Mammary epithelial cell (primary cell): ENCODE results near the gene SHROOM1.

Source experiments
- EZH2 ChIP-seq: IDR thresholded peaks from 2 replicates; pipeline ENCODE4 v1.6.1; 2012; ENCODE audit warnings: low read length, inconsistent platforms, borderline replicate concordance
- TF ChIP-seq, protein P1 (sequence below), 2 donors: IDR thresholded peaks in 1 of 2; conservative IDR thresholded peaks in 1 of 2; 2 replicates each; pipeline ENCODE4 v1.5.1; 2011 to 2012; ENCODE audit warnings: inconsistent platforms in 2 of 2, low read length in 2 of 2, mild to moderate bottlenecking in 2 of 2, control low read depth in 1 of 2, low read depth in 1 of 2; ENCODE audit not compliant: insufficient read depth in 1 of 2; ENCODE audit errors: extremely low read depth in 1 of 2

DNA sequence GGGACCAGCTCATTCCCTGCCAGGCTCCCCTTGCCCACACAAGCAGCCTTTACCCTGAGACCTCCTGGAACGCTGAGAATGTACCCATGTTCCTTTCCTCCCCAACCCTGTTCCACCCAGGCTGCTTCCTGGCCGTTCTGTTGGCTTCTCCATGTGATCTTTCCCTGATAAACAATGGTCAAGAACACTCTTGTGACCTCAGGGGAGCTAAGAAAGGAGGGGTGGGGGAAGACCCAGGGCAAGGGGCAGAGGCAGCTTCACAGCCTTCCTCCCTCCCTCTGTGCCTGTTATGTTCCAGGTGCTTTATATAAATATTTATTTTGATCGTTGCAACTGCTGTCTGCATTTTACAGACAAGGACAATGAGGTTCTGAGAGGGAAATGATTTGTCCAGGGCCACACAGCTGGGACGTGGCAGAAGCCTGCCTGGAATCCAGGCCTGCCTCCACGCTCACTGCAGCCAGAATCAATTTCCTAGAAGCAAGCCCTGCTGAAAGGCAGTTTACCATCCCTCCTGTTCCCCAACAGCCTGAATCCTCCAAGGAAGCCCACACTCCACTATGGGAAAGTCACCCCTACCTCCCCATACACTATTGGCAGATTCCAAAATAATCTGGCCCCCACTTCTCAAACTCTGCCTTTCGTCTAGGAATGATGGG, 3.9 kb downstream of the SHROOM1 start:
- TF ChIP-seq, protein P1, sequence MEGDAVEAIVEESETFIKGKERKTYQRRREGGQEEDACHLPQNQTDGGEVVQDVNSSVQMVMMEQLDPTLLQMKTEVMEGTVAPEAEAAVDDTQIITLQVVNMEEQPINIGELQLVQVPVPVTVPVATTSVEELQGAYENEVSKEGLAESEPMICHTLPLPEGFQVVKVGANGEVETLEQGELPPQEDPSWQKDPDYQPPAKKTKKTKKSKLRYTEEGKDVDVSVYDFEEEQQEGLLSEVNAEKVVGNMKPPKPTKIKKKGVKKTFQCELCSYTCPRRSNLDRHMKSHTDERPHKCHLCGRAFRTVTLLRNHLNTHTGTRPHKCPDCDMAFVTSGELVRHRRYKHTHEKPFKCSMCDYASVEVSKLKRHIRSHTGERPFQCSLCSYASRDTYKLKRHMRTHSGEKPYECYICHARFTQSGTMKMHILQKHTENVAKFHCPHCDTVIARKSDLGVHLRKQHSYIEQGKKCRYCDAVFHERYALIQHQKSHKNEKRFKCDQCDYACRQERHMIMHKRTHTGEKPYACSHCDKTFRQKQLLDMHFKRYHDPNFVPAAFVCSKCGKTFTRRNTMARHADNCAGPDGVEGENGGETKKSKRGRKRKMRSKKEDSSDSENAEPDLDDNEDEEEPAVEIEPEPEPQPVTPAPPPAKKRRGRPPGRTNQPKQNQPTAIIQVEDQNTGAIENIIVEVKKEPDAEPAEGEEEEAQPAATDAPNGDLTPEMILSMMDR (conservative IDR thresholded peaks at IDR 0.05 in 1 of 2, IDR thresholded peaks at IDR 0.05 in 1 of 2; ENCODE audit: extremely low read depth in 1 of 2, insufficient read depth in 1 of 2, low read depth in 1 of 2, low read length in 2 of 2): no peak
- TF ChIP-seq EZH2: no peak
